ENCODE results near the gene CPXM2.

Gene CPXM2

DNA sequence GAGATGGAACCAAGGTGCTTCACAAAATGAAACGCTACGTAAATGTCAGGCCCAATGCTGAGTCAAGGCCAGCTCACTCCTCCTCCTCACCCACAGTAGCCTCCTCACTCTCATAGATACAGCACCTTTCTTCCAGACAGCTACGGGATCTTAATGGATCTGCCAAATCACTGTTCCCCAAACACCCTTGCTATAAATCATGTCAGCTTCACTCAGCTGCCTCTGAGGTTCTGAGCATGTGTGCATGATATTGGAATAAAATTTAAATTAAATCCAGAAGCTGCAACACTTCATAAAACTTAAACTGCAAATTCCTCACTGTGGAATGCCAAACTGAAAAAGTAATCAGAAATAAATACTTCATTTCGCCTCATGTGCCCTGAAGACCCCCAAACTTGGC is 14.7 kb upstream of the CPXM2 start:
- DNase-seq (ENCODE audit: extremely low read depth in 1 of 2, low read depth in 1 of 2) = no peak

DNA sequence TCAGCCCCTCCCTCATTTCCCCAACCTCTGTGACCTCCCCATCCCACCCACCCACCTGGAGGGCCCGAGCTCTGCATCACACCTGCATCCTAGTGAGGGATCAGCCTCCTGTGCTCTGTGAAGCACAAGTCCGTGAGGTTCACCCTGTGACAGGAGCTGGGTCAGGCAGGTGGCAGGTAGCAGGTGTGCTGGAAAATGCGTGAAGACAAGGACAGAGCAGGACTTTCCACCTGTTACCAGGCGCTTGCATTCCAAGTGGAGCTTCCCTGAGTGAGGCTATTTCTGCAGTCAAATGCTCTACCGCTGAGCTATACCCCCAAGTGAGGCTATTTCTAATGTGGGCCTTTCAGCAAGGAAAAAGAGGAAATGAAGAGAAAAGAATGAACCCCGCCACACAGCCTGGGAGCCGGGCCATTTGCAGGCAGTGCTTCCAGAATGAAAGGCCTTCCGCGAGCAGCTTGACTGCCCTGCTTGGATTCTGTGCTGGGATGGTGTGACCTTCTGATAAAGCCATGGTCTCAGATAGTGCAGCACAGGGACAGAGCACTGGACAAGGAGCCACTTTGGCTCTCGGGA is 13.3 kb upstream of the CPXM2 start:
- no peak for DNase-seq (ENCODE audit: extremely low read depth in 1 of 2, low read depth in 1 of 2)

DNA sequence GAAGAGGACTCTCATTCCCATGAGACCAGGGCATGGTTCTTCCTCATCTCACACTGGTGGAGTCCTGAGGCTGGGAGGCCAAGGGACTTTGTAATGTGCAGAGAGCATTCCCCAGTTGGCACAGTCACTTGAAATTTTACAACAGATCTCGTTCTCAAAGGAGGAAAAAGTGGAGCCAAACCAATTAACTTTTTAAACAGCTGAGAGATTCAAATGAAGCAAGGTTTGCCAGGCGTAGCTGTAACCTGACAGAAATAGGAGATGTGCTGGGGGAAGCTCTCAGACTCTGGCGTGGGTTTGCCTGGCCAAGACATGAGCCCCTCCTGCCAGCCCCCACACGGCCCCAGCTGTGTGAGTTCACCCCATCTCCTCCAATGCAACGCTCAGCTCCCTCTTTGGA is 12.0 kb upstream of the CPXM2 start:
- no peak for DNase-seq (ENCODE audit: extremely low read depth in 1 of 2, low read depth in 1 of 2)

DNA sequence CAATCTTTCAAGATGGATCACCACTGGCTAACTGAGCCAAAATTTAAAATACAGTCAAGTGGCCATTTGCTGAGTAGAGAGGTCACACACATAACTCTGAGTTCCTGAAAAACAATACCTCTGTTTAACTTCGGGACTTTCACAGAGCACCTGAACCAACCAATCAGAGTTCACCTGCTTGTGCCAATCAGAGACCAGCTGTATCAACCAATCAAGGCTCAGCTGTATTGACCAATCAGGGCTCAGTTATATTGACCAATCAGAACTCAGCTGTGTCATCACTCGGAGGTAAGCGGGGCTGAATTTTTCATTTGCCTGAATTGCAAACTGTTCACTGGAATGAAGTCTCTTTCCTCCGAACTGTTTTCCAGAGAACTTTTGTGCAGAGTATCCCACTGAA is 10.0 kb upstream of the CPXM2 start:
- no peak for DNase-seq (ENCODE audit: extremely low read depth in 1 of 2, low read depth in 1 of 2)

DNA sequence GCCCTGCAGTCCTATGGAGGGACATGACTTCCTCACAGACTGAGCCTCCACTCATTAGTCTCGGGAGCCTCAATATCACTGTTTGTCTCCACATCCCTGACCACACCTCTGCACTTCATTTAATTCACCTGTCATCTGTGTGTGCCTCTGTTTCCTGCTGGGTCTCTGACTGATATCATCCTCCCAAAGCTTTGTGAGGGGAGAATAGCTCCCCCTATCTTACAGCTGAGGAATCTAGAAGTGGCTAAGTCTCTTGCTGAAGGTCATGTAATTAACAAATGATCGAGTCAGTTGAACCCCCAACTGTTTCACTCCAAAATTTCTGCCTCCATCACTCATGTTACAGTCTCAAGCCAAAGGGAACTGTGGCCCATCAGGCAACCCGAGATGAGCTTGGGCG is 5.5 kb upstream of the CPXM2 start:
- DNase-seq (ENCODE audit: extremely low read depth in 1 of 2, low read depth in 1 of 2) = no peak

DNA sequence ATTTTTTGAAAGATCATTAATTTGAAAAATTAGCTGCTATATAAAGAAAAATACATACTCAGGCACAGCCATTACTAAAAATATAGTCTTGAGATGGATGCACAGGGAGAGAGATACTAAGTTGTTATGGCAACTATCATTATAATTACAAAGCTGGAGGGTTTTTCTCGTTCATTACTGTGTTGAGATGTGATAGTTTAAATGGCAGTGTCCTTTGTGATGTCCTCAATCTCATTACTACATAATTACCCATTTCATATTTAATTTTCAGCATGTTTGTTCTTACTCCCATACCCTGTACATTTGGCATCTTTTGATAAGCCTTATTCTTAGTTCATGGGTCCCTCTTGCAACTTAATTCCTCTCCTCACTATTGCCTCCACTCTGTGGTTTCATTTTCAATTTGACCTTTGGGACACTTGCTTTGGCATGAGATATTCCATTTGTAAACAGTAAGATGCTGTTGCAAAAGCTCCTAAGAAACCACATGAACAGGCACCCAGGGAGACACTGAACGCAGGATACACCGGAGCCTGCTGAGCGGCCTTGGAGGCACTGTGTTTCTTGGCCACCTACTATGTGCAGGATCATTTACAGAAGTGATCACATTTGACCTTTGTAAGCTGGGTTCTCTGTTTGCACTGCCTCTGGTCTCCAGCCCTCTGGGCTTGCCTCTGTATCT is 4.8 kb upstream of the CPXM2 start:
- no peak for DNase-seq (ENCODE audit: extremely low read depth in 1 of 2, low read depth in 1 of 2)

DNA sequence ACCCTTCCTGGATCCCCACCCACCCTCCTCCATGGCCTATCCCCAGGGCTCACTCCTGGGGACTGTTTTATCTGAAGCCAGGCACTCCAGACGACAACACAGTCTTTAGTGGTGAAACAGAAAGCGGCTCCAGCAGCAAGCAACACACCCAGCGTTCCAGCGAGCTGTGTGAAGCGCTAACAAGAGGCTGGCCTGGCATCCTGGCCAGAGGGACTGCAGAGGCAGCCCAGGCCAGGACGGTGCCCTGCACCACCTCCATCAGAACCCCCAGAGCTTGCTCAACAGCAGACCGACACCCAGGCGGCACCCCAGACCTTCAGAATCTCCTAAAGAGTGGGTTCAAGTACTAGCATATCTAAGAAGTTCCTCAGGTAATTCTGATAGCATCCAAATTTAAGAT is 2.0 kb upstream of the CPXM2 start:
- no peak for DNase-seq (ENCODE audit: extremely low read depth in 1 of 2, low read depth in 1 of 2)

DNA sequence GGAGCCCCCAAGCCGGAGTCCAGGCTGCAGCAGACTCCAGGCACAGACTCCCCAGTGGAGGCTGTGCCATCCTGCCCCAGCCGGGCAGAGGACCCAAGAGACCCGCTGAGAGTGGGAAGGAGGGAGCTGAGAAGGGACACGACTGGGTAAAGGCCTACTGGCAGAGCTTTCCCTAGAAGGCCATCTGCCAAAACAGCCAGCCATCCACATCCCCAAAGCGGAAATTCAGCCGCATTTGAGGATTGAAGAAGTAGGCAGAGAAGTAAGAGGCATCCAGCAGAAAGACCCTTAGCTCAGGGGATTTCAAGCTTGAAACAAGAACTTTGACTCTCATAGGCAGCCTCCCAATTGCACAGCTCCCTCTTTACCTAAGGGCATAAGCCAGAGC is 857 bp downstream of the CPXM2 start:
- DNase-seq (ENCODE audit: extremely low read depth in 1 of 2, low read depth in 1 of 2) = no peak

DNA sequence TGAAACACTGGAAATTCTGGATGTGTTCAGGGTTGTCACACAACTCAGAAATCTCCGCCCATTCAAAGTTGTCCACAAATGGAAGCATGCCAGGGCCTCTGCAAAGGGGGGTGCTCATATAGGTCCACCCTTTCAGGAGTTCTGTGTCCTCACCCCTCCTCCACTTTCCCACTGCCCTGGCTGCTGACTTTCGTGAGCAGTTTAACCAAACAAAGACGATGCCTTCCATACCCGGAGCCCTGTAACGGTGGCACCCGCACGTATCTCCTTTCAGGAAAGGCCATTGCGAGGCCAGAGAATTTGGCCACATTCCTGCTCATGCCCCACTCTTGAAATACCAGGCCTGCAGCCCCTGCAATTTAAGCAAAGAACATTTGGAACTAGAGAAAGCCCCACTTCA is 1.4 kb downstream of the CPXM2 start:
- no peak for DNase-seq (ENCODE audit: extremely low read depth in 1 of 2, low read depth in 1 of 2)

DNA sequence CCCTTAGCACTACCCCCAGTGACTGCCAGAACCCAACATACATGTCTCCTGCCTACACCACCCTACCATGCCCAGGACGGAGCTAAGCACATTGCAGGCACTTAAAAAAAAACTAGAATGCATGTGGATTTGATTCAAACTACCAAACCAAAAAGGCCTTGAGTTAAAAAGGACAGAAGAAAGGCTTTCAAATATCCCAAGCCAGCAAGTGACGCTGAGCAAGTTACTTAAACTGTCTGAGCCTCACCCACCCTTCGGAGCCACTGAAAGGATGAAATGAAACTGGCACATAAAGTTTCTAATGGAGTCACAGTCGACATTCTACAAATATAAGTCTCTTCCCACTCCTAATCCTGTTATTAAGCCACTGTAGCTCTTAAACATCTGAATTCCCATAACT is 1.8 kb downstream of the CPXM2 start:
- DNase-seq (ENCODE audit: extremely low read depth in 1 of 2, low read depth in 1 of 2) = no peak

DNA sequence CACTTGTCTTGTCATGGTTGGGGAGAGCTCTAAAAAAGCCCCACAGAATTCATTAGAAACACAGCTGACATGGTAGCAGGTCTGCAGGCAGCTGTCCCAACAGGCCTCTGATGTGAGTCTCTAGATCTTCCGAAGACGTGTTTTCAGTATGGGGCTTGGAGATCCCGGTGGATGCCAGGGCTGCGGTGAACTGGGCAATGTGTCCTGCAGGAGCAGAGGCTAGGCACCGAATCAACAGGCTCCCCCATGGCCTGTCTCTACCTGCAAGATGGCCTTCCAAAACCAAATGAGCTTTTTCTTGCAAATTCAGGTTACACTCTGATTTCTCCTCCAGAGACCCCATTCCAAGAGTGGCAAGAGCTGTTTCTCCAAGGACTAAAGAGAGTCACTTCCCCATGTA is 2.9 kb downstream of the CPXM2 start:
- no peak for DNase-seq (ENCODE audit: extremely low read depth in 1 of 2, low read depth in 1 of 2)

DNA sequence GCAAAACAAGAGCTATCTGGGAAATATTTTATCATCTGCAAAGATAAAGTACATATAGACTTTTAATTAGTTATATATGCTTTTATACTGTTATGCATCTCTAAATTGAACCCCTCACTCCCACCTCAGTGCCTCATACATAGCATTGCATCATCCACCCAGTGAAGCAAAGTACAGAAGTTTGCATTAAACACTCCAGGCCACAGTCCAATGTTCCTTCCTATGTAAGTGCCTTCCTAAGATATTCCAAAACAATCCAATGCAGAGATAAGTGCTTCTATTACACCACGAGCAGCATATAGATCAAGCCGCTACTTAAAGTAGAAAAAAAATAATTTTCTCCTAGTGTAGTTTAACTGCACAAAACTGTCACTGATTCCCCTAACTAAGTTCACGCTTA is 3.4 kb downstream of the CPXM2 start:
- no peak for DNase-seq (ENCODE audit: extremely low read depth in 1 of 2, low read depth in 1 of 2)

DNA sequence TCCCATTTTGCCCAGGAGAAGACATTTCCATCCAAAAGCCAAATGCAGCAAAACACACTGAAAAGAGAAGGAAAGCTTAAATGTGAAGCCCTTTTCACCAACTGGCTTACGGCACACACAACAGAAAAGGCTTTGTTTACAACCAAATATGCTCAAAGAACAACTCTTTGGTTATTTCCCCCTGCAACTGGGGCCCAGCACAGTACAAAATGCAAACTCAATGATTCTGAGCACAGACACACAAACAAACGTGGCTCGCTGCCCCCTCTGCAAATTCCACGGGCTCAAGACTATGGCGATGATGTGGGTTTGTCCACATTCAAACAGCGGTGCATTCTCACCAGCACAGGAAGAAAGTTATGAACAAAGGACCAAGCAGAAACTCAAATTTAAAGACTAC is 5.3 kb downstream of the CPXM2 start:
- no peak for DNase-seq (ENCODE audit: extremely low read depth in 1 of 2, low read depth in 1 of 2)

DNA sequence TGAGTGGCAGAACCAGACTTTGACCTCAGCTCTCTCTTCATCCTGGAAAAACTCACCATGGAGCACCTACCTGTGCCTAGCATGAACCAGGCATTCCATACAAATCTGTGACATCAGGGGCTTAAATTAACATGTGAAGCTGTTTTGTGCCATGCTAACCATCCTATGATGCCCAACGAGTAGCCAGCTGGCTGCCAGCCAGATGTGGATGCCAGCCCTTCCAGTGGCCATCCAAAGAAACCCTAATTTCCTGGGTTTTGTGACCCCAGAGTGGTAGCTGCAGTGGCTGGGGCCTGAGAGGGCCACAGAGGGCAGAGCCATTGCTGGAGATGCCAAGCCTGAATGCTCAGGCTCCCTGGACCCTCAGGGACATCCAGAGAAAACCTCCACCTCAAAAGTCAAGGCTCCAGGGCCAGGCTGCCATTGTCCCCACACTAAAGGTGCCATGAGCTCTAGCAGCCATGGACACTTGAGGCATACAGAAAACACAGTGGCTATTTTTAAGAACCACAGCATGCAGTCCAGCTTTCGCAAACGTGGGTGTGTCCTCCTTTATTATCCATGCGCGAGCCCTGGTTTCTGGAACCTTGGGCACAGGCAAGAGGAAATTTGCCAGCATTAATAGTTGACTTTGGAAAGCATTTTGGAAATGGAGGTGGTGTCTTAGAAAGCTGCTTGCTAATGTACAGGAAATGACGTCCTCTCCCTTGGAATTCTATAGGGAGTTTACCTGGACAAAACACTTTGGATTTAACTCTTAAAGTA is 6.0 kb downstream of the CPXM2 start:
- no peak for DNase-seq (ENCODE audit: extremely low read depth in 1 of 2, low read depth in 1 of 2)

DNA sequence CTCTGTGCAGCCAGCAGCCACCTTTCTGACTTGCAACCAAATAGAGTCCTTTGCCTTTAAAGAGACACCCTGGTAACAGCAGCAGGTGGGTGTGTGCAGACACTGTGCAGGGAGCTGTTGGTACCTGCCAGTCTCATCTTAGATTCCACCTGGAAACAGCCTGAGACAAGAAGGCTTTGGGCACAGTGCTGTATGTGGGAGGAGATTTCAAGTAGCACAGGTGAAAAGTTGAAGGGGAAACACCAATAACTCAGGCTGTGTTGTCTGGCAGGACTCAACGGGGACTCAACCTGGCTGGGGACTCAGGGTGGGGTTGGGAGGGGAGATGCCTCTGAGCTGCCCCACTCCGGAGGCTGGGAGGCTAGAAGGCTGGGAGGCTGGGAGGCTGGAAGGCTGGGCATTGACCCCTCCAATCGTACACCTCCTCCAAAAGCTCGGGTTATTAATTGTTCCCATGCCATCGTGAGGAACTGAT is 6.7 kb downstream of the CPXM2 start:
- DNase-seq (ENCODE audit: extremely low read depth in 1 of 2, low read depth in 1 of 2) = no peak

DNA sequence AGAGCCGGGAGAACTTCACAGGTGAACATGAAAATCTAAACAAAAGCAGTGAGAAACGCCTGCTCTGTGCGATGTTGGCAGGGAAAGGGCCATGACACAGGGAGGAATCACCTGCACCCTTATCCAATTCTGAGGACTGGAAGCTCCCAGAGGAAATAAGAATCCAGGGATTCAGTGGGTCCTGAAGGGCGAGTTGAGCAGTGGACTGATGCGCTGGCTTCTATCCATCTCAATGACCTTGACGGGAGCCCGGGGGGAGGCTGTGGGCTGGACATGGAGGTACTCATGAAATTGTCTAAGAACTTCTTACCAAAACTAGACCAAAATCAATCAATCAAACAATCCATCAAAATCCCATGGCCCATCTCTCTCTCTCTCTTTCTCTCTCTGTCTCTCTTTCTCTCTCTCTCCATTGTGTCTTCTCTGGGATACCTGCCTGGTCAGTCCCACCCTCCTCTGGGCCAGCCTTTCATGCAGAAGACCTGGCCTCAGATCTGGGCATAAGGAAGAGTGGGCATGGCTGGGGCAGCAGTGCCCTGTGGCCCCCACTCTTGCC is 7.2 kb downstream of the CPXM2 start:
- no peak for DNase-seq (ENCODE audit: extremely low read depth in 1 of 2, low read depth in 1 of 2)

DNA sequence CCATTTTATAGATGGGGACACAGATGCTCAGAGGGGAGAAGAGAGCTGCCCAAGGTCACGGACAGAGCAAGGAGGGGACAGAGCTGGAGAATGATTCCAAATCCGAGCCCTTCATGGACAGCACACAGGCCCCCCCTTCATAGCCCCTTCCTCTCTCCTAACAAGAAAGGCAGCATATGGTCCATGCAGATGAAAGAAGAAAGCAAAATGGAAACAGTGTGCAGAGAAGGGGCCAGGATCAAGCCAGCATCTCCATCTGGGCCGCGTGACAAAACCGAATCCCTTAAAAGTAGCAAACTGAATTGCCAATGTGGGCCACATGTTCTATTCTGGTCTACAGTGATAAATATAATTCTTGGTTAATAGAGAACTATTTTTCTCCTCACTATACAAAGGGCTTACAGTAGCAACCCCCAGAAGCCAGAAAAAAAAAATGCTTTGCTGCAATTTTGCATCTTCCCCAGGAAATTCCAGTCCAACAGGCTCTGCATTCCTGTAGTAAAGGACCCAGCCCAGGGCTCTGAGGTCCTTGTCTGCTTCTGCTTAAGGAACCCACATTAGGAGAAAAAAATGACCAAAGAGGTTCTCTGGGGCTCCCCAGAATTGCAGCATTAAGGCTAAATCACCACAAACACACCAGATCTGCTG is 7.8 kb downstream of the CPXM2 start:
- no peak for DNase-seq (ENCODE audit: extremely low read depth in 1 of 2, low read depth in 1 of 2)

DNA sequence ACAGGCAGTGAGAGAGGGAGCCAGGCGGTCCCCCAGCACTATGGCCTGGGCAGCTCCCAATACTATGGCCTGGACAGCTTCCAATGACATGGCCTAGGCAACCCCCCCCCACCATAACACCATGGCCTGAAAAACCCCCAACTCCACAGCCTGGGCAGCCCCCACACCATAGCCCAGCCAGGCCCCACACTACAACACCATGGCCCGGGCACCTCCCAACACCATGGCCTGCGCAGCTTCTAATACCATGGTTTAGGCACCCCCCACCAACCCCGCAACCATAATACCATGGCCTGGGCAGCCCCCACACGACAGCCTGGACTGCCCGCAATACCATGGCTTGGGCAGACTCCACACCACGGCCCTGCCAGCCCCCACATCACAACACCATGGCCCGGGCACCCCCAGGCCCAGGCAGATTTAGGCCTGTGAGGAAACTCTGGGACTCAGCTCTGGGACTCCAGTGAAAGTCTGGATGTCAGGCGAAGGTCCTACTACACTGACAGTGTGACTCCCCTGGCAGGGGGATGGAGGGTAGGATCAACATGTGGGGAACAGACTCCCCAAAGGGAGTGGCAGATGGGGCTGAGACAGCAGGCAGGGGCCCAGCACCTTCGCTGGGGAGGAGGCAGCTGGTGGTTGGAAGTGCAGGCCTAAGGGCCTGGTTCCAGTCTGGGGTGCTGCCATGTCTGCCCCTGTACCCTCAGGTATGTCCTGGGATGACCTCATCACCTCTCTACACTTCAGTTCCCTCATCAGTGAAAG is 8.7 kb downstream of the CPXM2 start:
- DNase-seq (ENCODE audit: extremely low read depth in 1 of 2, low read depth in 1 of 2) = no peak

DNA sequence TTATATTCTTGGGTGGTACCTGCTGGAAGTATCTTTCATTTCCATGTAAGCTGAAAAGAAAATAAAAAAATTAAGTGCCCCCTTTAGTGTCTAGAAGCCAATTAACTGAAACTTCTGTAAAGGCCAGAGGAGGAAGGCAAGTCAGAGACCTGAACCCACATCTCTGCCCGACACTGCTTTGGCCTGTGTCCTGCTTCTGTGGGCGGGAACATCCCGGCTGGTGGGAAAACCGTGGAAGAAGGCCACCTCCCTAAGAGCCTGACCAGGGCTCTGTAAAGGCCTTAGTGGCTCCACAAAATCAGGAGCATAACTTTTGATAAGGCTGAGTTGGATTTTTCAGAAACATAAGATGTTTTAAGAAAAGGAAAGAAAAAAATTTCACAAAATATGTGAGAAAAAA is 9.4 kb downstream of the CPXM2 start:
- DNase-seq (ENCODE audit: extremely low read depth in 1 of 2, low read depth in 1 of 2) = no peak

DNA sequence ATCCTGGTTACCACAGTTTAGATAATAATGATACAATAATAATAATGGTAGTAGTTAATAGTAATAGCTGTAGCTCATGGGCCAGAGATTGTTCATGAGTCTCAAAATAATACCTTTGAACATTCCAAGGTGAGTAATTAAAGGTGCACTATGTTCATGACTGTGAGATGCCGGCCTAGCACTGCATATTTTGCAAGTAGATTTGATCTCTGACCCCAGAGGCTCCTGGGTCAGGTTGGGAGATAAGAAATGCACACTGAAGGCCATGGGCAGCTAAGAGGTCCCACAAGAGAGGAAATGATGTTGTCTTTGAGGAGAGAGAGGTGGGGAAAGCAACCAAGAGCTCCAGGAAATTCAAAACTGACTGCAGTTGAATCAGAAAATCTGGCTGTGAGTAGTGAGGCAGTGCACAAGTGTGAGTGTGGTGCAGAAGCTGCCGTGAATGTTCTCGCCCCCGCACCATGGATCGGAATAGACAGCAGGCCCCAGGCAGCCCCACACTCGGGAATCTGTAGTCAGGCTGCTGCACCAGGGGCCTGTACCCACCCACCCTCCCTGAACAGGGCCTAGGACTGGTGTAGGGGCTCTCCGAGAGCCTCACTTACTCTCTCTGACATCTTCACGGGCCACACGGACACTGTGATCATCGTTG is 11.9 kb downstream of the CPXM2 start:
- DNase-seq (ENCODE audit: extremely low read depth in 1 of 2, low read depth in 1 of 2) = no peak

All from stimulated activated CD8-positive, alpha-beta memory T cell treated with anti-CD3 and anti-CD28 coated beads, Interleukin-7, amount 100 ng/mL, for 48 hours (primary cell).